Endodermal cell (in vitro differentiated cells): ENCODE measurements around the gene CISH. TPM values are rescaled to one million over a fixed set of nuclear protein-coding genes. Genes with fewer than 3 reads are reported as not detected.

Source experiments
- DNase-seq: peaks from one replicate; pipeline ENCODE4 v3.0.0-alpha.2; 2017
- H3K27ac ChIP-seq: 2 replicates; pipeline ENCODE4 v1.5.1; 2013; ENCODE audit warnings: mild to moderate bottlenecking, low read depth, low read length, moderate library complexity
- H3K27me3 ChIP-seq: 2 replicates; pipeline ENCODE4 v1.6.1; 2013; ENCODE audit warnings: mild to moderate bottlenecking, low read length, moderate library complexity; ENCODE audit not compliant: insufficient read depth, control insufficient read depth, poor library complexity, severe bottlenecking
- H3K36me3 ChIP-seq: 2 replicates; pipeline ENCODE4 v1.7.0; 2013; ENCODE audit warnings: mild to moderate bottlenecking, low read length, moderate library complexity; ENCODE audit not compliant: control insufficient read depth, insufficient read depth
- H3K4me1 ChIP-seq: one replicate; pipeline ENCODE4 v1.7.0; 2013; ENCODE audit warnings: low read length; ENCODE audit not compliant: control insufficient read depth, insufficient read depth
- H3K4me3 ChIP-seq: 2 replicates; pipeline ENCODE4 v1.5.1; 2013; ENCODE audit warnings: mild to moderate bottlenecking, low read length, moderate library complexity
- H3K9ac ChIP-seq: 2 replicates; pipeline ENCODE4 v1.6.1; 2013; ENCODE audit warnings: mild to moderate bottlenecking, low read length, moderate library complexity; ENCODE audit not compliant: poor library complexity, severe bottlenecking; ENCODE audit errors: extremely low read depth
- H3K9me3 ChIP-seq: 2 replicates; pipeline ENCODE4 v1.6.1; 2013; ENCODE audit warnings: mild to moderate bottlenecking, low read length, moderate library complexity; ENCODE audit not compliant: control insufficient read depth
- H3K27ac Mint-ChIP-seq: 2 replicates; pipeline ENCODE4 v1.8.0; 2020; ENCODE audit warnings: mixed read lengths
- H3K27me3 Mint-ChIP-seq: 2 replicates; pipeline ENCODE4 v1.8.0; 2021; ENCODE audit warnings: mild to moderate bottlenecking, mixed read lengths; ENCODE audit not compliant: insufficient read depth
- H3K36me3 Mint-ChIP-seq: 2 replicates; pipeline ENCODE4 v1.8.0; 2020; ENCODE audit warnings: low read depth, mixed read lengths
- H3K4me1 Mint-ChIP-seq: 2 replicates; pipeline ENCODE4 v1.8.0; 2020; ENCODE audit warnings: mixed read lengths
- H3K4me3 Mint-ChIP-seq: 2 replicates; pipeline ENCODE4 v1.8.0; 2020; ENCODE audit warnings: mild to moderate bottlenecking, moderate library complexity, mixed read lengths
- H3K9me3 Mint-ChIP-seq: 2 replicates; pipeline ENCODE4 v1.8.0; 2020; ENCODE audit warnings: mild to moderate bottlenecking, mixed read lengths
- WGBS, 2 experiments: methylation state at CpG; one replicate each; pipeline versions ENCODE4 v1.1.5 to v1.1.7; 2013; ENCODE audit warnings: missing lambda C conversion rate in 2 of 2, mixed read lengths in 1 of 2; ENCODE audit not compliant: insufficient coverage in 1 of 2, insufficient read length in 1 of 2; 5-methylcytosine and 5-hydroxymethylcytosine counted together
- total RNA-seq, 2 donors: library from RNA; stranded (reverse); fragmentation: NEBNext Ultra II Directional in 1 of 2; extraction: Animal tissue kit (Norgen Biotek cat#: 25700) in 1 of 2; gene quantifications; 2 replicates in 1 of 2; 3 replicates in 1 of 2; pipeline ENCODE4 v1.2.1, GENCODE V29; 2021
- TF ChIP-seq, protein P1 (sequence below): fragments of 200-600 bp; sonication (generic); conservative IDR thresholded peaks from 2 replicates; pipeline ENCODE4 v1.5.0; 2021; ENCODE audit warnings: antibody characterized with exemption, mild to moderate bottlenecking

CISH gene
- total RNA-seq, 2 donors from 2014 or later, result 1.2 to 2.0 TPM

DNA sequence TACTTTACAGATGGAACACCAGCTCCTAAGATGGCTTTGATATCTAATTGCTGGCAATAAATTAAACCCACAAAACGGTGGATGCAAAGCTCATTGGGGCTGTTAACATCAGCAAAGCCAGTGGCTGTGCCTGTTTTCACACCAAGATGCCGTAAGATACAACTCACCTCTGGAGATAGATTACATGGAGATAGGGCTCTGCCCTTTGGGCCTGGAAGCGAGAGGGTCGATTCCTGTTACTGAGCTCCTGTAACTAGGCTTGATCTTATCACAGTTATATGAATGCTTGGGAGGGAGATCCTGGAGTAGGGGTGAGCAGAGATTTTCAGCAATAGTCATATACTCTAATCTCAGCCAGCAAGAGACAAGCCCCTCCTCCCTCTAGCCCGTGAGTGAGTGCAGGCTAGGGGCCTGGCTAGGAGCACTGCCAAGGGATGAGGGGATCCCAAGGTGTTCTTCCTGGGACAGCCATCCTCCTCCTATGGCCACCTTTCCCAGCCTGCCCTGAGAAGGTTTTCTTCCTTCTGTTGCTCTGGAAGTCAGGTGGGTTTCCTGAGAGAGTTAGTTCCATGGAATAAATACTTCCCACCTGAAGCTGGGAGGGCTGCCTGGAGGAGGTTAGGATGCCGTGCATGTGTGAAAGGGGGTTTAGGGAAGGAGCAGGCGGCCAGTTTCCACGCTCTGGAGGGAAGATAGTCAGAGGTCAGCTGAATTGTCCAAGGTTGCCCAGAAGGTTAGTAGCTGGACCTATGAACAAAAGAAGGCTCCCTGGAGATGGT is 45.0 kb upstream of the CISH start:
- Histone ChIP-seq H3K9ac (no peak overlapping the region), H3K4me1 (no peaks in the 10 kb centered on the region), H3K4me3 (no peak overlapping the region), H3K9me3 (no peaks in the 10 kb centered on the region), H3K27ac (no peak overlapping the region), H3K27me3 (no peaks in the 10 kb centered on the region), H3K36me3 (no peaks in the 10 kb centered on the region)
- 88 to 96% methylated on average over 3 to 8 of the region's 8 CpGs for WGBS, 2 experiments
- Mint-ChIP-seq H3K4me3 (no peak overlapping the region), H3K4me1 (peaks cover 12% of the 10 kb centered on the region), H3K36me3 (no peaks in the 10 kb centered on the region), H3K27ac (no peak overlapping the region), H3K27me3 (peaks cover 8% of the 10 kb centered on the region), H3K9me3 (no peaks in the 10 kb centered on the region)
- TF ChIP-seq, protein P1, sequence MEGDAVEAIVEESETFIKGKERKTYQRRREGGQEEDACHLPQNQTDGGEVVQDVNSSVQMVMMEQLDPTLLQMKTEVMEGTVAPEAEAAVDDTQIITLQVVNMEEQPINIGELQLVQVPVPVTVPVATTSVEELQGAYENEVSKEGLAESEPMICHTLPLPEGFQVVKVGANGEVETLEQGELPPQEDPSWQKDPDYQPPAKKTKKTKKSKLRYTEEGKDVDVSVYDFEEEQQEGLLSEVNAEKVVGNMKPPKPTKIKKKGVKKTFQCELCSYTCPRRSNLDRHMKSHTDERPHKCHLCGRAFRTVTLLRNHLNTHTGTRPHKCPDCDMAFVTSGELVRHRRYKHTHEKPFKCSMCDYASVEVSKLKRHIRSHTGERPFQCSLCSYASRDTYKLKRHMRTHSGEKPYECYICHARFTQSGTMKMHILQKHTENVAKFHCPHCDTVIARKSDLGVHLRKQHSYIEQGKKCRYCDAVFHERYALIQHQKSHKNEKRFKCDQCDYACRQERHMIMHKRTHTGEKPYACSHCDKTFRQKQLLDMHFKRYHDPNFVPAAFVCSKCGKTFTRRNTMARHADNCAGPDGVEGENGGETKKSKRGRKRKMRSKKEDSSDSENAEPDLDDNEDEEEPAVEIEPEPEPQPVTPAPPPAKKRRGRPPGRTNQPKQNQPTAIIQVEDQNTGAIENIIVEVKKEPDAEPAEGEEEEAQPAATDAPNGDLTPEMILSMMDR, result no peak
- no peak for DNase-seq

DNA sequence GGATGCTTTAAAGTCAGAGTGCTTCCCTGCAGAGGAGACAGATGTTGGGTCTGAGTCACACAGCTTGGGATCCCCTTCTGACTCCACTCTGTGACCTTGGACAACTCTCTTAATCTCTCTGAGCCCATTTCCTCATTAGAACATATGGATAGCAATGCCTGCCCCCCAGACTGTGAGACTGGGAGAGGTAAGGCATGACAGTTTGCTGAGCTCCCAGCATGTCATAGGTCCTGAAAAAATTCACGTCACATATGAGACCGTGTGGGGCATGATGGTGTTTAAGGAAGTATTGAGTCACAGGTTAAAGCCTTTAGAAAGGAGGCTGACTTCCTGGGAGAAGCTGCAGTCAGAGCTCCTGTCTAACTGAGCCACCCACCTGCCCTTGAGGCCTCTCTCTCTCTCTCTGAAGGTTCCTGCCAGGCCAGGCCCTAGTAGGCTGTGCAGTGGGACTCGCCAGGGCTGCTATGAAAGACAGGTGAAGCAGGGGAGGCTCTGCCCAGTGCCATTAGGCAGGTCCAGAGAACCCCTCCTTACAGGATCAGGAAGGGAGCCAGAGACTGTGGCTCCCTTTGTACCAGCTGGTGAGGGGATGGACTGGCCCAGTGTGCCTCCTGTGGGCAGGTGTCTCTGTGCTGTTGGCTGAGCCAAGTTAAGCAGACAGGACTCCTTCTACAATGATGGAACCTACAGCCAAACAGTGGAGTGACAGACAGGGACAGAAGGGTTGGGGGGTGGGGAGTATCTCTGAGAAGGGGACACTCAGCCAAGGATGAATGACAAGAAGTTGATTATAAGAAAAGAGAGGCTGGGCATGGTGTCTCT is 43.6 kb upstream of the CISH start:
- H3K4me3 ChIP-seq, result no peak overlapping the region
- no peak for DNase-seq
- Mint-ChIP-seq H3K4me3 (no peak overlapping the region), H3K4me1 (peaks cover 9% of the 10 kb centered on the region), H3K36me3 (no peaks in the 10 kb centered on the region), H3K9me3 (no peaks in the 10 kb centered on the region), H3K27ac (no peak overlapping the region), H3K27me3 (peaks cover 8% of the 10 kb centered on the region)
- no peaks in the 10 kb centered on the region for H3K9me3 ChIP-seq
- H3K27me3 ChIP-seq, result no peaks in the 10 kb centered on the region
- WGBS, 2 experiments, result 52 to 94% methylated on average over 2 to 3 of the region's 3 CpGs
- H3K4me1 ChIP-seq, result no peaks in the 10 kb centered on the region
- no peak overlapping the region for H3K9ac ChIP-seq
- H3K27ac ChIP-seq, result no peak overlapping the region
- TF ChIP-seq, protein P1, result no peak
- no peaks in the 10 kb centered on the region for H3K36me3 ChIP-seq

DNA sequence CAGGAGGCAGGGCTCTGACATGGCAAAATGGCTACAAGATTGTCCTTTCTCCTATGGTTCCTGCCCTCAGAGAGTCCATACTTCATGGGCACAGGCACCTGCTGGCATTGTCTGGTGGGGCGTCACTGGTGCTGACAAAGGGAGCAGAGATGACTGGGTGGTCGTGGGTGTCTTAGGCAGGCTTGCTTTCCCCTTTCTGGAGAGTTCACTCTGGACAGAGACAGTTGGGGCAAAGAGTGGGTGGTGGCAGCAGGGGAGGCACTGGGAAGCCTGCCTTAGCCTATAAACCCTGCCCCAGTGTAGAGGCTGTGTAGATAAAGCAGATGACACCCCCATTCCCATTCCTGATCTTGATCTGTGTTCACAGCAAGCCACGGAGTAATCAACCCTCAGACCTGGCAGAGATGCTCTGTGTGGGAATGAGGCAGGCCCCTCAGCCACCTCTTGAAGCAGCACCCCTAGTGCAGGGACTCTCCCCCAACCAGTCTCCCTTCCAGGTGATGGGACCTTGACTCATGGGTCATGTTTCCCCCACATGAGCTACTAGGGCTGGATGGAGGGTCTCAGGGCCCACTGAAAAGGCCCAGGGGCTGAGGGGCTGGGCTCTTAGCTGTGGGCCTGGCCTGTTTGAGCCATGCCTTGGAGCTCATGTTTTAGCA is 42.5 kb upstream of the CISH start:
- H3K27me3 ChIP-seq, result no peaks in the 10 kb centered on the region
- DNase-seq, result no peak
- no peaks in the 10 kb centered on the region for H3K4me1 ChIP-seq
- Mint-ChIP-seq H3K4me1 (peaks cover 9% of the 10 kb centered on the region), H3K27ac (no peak overlapping the region), H3K9me3 (no peaks in the 10 kb centered on the region), H3K36me3 (no peaks in the 10 kb centered on the region), H3K27me3 (peaks cover 7% of the 10 kb centered on the region), H3K4me3 (no peak overlapping the region)
- TF ChIP-seq, protein P1, result no peak
- 87% methylated on average over 3 of the region's 3 CpGs; no CpG with 5 or more reads in 1 of the 2 experiments for WGBS, 2 experiments
- H3K9ac ChIP-seq, result no peak overlapping the region
- H3K27ac ChIP-seq, result no peak overlapping the region
- no peak overlapping the region for H3K4me3 ChIP-seq
- H3K36me3 ChIP-seq, result no peaks in the 10 kb centered on the region
- H3K9me3 ChIP-seq, result no peaks in the 10 kb centered on the region
